GM21390 (cell line): ENCODE data around the gene CFB.
A peak's percentile ranks its signal among the peaks of the same experiment; 100 is the strongest.

ENCODE experiments used
- ATAC-seq: cut with Tn5 transposase; IDR thresholded peaks from one replicate; pipeline ENCODE4 v1.9.1; 2021; ENCODE audit not compliant: unreplicated experiment

The CFB gene

DNA sequence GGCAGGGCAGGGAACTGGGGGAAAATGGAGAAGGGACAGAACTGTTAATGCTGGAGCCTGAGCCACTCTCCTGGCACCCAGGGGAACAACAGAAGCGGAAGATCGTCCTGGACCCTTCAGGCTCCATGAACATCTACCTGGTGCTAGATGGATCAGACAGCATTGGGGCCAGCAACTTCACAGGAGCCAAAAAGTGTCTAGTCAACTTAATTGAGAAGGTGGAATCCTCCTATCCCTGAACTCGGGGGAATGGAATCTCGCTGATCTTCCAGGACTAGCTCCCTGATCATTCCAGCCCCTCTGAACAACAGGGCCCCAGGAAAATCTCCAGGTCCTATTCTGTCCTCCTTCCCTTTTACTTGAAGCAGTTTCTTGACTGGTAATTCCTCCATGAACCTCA is 2.0 kb downstream of the CFB start:
- ATAC-seq: no peak

DNA sequence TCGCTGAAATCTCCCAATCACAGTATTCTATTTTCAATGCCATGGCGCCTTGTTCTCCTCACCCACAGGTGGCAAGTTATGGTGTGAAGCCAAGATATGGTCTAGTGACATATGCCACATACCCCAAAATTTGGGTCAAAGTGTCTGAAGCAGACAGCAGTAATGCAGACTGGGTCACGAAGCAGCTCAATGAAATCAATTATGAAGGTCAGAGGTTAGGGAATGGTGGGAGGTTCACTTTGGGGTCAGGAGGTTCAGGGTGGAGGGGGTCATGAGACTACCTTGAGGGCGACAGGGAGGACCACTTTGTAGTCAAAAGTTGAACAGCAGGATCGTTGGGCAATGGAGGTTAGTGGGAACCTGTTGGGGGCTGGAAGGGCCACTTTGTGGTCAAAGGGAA is 2.4 kb downstream of the CFB start:
- no peak for ATAC-seq

DNA sequence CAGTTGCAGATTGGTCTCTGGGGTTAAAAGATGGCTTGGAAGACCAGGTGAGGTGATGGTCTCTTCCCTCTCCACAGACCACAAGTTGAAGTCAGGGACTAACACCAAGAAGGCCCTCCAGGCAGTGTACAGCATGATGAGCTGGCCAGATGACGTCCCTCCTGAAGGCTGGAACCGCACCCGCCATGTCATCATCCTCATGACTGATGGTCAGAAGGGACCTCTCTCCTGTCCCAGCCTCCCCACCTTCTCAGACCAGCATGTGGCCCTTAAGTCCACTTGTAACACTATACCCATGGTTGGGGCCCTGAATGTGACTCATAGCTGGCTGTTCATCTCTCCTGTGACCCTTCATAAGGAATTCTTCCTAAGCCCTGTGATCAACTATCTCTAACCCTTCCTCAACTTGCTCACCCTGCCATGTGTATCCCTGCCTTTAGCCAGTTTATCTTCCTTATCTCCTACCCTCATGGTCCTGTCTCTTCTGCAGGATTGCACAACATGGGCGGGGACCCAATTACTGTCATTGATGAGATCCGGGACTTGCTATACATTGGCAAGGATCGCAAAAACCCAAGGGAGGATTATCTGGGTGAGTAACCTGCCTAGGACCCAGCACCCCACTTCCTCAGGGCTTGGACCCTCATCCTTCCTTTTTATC is 3.0 kb downstream of the CFB start:
- no peak for ATAC-seq

DNA sequence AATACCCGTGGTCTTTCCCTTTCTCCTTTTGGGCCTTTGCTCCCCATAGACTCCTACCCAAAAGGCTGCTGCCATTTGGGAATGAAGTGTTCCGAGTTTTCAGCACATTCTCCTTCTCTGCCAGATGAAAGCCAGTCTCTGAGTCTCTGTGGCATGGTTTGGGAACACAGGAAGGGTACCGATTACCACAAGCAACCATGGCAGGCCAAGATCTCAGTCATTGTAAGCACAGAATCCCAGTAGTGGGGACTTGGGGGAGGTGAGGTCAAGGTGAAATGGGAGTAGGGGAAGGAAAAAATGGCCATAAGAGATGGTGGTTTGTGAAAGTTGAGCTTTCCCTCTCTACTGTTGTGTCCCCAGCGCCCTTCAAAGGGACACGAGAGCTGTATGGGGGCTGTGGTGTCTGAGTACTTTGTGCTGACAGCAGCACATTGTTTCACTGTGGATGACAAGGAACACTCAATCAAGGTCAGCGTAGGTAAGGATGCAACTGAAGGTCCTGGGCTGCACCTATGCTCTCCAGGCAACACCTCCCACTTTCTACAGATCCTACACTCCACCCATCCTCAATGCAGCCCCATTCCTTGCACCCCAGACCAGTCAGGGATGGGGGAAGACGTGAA is 4.1 kb downstream of the CFB start:
- no peak for ATAC-seq

DNA sequence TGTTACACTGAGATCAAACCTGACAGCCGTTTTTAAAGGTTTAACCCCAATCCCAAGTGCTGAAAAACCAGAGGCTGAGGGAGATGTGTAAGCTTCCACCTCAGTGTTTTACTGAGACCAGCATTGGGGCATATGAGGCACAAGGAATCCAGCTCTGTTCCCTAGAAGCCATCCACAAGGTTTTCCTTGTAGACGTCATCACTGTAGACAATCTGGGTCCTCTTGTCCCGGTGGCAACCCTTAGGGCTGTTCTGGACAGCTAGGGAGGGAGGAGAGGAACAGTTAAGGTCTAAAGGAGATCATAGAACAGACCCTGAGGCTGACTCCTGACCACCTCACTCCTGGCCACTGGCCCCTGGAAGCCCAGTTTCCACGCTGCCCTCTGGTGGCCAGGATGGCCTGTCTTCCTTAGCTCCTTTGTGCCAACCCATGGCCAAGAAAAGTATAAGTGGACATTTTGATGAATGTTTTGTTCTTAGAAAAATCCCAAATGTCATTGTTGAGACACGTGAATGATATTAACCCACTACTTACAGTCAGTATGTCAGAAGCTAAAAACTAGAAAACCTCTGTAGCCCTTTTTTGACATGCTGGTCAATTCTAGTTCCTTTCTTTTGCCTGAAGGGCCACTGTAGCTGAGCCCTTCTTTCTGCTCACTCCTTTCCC is 6.4 kb downstream of the CFB start:
- no peak for ATAC-seq

DNA sequence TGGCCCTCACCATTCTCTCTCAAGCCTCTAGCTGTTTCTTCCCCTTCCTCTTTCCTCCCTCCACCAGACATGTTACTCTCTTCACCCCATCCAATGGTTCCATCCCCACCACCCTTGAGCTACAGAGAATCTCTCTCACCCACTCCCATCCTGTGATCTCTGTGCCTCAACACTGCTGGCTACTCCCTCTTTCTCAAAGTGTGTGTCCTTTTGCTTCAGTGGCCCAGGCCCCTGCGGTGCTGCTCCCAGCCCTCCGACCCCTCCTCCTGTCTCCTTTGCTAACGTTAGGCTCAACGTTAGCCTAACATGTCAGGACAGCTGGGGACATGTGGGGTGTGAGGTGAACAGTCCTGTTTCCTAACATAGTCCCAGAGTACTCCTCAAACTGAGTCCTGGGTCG is 7.0 kb downstream of the CFB start:
- ATAC-seq: no peak

DNA sequence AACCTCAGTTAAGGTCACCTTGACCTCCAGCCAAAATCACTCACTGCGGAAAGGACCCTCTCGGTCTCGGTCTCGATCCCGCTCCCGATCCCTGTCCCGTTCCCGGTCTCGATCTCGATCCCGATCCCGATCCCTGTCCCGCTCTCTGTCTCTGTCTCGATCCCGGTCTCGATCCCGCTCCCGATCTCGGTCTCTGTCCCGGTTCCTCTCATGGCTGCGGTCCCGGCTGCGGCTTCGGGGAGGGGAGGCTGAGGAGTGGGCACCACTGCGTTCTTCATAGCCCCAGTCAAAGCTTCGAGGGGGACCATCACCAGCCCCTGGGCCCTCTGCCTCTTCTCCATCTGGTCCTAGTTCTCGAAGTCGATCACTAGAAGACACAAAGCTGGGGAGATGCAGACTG is 8.6 kb downstream of the CFB start:
- ATAC-seq: no peak

DNA sequence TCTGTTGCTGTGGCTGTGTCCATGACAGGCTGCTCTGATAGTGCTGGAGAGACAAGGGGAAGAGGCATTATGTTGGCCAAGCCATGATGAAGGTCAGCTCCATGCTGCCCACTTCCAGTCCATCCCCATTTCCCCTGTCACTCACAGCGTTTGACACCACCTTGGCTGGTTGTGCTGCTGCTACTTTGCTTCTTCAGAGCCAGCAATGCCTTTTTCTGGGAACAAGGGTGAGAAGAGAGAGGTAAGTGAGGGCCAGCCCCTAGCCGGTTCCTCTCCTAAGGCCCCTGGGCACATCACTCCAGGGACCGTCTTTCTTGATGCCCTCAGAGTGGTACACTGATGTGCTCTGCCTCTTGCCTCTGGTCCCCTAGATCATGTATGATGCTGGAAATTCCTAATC is 10.9 kb downstream of the CFB start:
- no peak for ATAC-seq

DNA sequence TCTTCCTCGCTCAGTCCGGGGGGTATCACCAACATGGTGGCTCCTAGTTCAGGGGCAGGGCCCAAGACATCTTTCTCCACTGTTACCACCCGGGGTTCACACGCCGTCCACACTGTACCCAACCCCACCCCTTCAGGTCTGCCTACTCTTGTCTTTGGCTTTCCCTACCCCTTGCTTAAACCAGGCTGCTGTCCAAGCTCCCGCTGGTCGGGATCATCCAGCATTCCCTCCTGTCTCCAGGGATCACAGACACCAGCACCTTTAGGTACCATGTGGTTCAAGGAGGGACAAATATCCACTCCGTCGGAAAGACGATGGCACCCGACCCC is 12.5 kb downstream of the CFB start:
- no peak for ATAC-seq

DNA sequence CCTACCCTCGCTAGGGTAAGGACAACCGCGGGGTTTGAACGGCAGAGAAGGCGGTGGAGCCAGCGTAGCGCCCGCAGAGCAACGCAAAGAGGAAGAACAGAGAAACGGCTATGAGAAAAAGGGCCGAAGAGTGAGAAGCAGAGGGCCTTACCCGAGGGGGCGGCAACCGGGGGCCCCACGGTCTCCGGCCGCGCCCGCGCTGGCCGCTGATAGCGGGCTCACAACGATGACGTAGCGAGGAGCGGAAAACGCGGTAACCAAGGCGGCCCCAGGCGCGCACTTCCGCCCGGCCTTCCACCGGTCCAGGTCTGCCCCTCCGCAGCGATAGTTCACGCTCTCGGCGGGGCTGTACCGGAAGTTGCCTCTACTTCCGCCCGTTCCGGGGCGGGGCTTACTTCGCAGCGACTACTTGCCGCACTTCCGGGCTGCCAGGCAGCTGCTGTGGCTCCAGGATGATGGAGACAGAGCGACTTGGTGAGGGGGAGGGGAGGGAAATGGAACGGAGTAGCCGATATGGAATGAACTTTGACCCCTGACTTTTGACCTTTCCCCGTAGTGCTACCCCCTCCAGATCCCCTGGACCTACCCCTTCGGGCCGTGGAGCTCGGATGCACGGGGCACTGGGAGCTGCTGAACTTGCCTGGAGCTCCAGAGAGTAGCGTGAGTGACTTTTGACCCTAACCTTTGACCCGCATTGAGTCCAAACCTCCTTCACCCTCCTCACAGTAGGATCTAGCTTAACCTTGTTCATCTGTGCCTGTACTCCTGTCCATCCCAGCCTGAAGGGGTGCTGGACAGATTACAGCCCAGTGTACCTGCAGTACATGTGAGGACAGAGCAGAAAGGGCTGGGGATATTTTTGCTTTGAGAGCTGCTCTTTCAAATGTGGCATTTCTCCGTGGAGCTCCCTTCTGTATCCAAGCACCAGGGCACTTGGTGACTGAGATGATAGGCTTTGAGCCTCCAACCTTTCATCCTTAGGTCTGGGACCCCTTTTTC is 13.1 kb downstream of the CFB start, which contains the start of the genes NELFE and SKIC2:
NELFE (minus strand) TSS at position 231 of the 999 bp plus-strand sequence. CDS start 525 bp downstream, outside the sequence.
SKIC2 (plus strand) TSS at position 435 of the 999 bp plus-strand sequence; CDS start at position 453, 18 bp downstream.
- ATAC-seq: peak; percentile 95

DNA sequence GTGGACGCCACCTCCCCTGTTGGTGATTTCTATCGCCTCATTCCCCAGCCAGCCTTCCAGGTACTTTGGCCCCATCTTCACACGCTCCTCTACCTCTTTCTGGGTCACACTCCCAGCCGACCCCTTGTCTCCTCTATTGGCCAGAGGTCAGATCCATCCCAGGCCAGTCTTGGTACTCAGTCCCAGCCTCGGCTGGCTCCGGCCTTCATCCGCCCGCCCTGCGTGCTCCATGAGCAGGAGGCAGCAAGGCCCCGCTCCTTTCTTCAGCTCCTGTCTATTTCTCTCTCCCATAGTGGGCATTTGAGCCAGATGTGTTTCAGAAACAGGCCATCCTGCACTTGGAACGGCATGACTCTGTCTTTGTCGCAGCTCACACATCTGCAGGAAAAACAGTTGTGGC is 15.7 kb downstream of the CFB start:
- no peak for ATAC-seq

DNA sequence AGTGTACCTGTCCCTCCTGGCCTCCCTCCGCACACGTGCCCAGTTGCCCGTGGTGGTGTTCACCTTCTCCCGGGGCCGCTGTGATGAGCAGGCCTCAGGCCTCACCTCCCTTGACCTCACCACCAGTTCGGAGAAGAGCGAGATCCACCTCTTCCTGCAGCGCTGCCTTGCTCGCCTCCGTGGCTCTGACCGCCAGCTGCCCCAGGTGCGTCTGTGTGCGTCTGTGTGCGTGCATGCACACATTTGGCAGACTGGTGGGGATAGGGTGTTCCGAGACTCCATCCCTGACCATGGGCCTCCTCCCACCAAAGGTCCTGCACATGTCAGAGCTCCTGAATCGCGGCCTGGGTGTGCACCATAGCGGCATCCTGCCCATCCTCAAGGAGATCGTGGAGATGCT is 18.0 kb downstream of the CFB start:
- ATAC-seq: no peak

DNA sequence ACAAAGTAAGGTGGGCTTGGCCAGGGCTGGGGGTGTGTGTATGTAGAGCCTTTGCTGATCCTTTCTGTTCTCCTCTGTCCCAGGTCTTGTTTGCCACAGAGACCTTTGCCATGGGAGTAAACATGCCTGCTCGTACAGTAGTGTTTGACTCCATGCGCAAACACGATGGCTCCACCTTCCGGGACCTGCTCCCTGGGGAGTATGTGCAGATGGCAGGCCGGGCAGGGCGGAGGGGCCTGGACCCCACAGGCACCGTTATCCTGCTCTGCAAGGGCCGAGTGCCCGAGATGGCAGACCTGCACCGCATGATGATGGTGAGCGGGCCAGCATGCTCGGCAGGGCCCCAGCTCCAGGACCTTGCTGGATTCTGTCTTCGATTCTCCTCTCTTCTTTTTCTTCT is 19.8 kb downstream of the CFB start:
- ATAC-seq: no peak

DNA sequence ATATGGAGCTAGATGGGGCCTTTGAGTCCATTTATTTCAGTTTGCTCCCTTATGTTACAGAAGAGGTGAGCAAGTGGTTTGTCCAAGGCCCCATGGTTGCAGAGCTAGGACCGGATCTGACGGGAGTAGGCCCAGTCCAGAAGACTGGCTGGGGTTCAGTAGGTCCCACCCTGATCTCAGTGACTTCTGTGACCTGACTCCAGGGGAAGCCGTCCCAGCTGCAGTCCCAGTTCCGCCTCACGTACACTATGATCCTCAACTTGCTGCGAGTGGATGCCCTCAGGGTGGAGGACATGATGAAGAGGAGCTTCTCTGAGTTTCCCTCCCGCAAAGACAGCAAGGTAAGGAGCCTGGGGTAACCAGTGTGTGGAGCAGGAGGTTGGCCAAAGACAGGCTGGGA is 20.6 kb downstream of the CFB start:
- ATAC-seq: no peak

DNA sequence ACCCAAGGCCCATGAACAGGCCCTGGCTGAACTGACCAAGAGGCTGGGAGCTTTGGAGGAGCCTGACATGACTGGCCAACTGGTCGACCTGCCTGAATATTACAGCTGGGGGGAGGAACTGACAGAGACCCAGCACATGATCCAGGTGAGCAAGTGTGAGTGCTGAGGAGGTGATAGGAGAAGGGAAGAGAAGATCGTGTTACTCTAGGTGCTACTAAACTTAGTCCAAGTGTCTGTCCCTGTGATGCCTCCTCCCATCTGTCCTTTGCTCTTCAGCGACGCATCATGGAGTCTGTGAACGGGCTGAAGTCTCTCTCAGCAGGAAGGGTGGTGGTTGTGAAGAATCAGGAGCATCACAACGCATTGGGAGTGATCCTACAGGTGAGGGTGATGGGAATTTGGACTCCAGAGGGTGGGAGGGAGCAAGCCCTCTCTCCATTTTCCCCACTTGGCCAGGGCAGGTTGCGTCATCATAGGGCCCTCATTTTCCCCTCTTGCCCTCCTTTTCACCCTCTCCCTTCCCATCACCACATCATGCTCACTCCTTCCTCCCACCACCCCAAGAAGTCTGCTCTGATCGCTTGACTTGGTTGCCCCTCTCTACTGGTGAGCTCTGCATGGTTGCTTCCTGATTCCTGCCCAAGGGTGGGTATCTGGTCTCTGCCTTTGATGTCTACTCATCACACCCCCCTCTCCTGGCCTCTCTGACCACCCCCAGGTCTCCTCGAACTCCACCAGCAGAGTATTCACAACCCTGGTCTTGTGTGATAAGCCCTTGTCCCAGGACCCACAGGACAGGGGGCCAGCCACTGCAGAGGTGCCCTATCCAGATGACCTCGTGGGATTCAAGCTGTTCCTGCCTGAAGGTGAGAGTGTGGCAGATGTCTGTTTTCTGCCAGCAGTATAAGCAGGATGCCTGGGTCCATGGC is 21.4 kb downstream of the CFB start:
- ATAC-seq: no peak

DNA sequence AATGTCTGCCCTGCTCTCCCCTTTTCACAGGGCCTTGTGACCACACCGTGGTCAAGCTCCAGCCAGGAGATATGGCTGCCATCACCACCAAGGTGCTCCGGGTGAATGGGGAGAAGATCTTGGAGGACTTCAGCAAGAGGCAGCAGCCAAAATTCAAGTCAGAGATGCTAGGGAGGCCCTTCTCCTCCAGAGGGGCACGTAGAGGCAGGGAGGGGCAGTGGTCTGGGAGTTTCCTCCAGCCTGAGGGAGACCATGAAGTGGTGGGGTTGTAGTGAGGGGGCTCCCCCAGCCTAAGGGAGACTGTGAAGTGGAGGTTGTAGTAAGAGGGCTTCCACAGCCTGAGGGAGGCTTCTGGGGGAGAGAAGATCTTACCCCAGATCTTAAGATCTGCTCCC is 22.0 kb downstream of the CFB start:
- ATAC-seq: no peak

DNA sequence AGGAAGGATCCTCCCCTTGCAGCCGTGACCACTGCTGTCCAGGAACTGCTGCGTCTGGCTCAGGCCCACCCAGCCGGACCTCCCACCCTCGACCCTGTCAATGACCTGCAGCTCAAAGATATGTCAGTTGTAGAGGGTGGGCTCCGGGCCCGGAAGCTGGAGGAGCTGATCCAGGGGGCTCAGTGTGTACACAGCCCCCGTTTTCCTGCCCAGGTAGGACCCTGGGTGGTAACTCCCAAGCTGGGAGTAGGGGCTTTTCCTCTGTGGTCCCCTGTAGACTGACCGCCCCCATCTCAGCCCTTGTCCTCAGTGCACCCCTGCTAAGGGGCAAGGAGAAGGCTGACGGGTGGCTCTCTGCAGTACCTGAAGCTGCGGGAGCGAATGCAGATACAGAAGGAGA is 22.4 kb downstream of the CFB start:
- no peak for ATAC-seq

DNA sequence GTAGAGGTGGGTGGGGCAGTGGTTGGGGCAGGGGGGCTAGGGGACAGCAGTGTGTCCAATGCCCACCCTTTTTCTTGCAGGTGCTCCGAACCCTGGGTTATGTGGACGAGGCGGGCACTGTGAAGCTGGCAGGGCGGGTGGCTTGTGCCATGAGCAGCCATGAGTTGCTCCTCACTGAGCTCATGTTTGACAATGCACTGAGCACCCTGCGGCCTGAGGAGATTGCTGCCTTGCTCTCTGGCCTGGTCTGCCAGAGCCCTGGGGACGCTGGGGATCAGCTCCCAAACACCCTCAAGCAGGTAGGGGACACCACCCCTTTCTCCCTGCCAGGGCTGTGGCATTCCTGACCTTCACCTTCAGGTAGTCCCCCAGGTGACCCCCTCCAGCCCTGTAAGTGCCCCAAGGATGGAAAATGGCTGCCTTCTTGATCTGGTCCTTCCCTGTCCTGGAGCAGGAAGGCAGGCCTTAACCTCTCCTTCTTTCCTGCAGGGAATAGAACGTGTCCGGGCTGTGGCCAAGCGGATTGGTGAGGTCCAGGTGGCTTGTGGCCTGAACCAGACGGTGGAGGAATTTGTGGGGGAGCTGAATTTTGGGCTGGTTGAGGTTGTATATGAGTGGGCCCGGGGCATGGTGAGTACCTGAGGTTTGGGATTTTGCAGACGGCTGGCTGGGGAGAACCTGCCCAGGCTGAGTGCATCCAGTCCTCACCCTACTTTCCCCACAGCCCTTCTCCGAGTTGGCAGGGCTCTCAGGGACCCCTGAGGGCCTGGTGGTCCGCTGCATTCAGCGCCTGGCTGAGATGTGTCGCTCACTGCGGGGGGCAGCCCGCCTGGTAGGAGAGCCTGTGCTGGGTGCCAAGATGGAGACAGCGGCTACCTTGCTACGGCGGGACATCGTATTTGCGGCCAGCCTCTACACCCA is 23.2 kb downstream of the CFB start:
- no peak for ATAC-seq
